OCI-LY3 (cell line): Measurements from ENCODE around the gene TRIM25.

Experiments
- H2AFZ ChIP-seq: fragments of 200-600, 300-600 bp; shearing (Covaris generic); 2 replicates; pipeline ENCODE4 v1.6.0; 2014; ENCODE audit warnings: antibody characterized with exemption, low read depth, low read length
- H3K27ac ChIP-seq: fragments of 200-600, 300-600 bp; sonication (generic); 2 replicates; pipeline ENCODE4 v1.5.1; 2014; ENCODE audit warnings: mild to moderate bottlenecking, low read length, moderate library complexity, mixed read lengths
- H3K27me3 ChIP-seq: fragments of 200-600, 300-600 bp; sonication (generic); 2 replicates; pipeline ENCODE4 v1.6.1; 2014; ENCODE audit warnings: low read depth, low read length, mixed read lengths
- H3K36me3 ChIP-seq: fragments of 200-600, 300-600 bp; sonication (generic); replicated peaks from 2 replicates; pipeline ENCODE3; 2014; ENCODE audit warnings: low read depth, low read length, mixed read lengths
- H3K4me1 ChIP-seq: fragments of 300-600, 200-600 bp; sonication (generic); 2 replicates; pipeline ENCODE4 v1.6.1; 2014; ENCODE audit warnings: low read length, mixed read lengths
- H3K4me2 ChIP-seq: fragments of 200-600, 300-600 bp; sonication (generic); 2 replicates; pipeline ENCODE4 v1.6.1; 2014; ENCODE audit warnings: low read length, mixed read lengths
- H3K4me3 ChIP-seq: fragments of 300-600, 200-600 bp; sonication (generic); 2 replicates; pipeline ENCODE4 v1.5.1; 2014; ENCODE audit warnings: antibody characterized with exemption, mild to moderate bottlenecking, low read length, moderate library complexity
- H3K79me2 ChIP-seq: fragments of 300-600, 200-600 bp; shearing (Covaris generic); 2 replicates; pipeline ENCODE4 v1.6.1; 2014; ENCODE audit warnings: mild to moderate bottlenecking, low read length, mixed read lengths
- H3K9ac ChIP-seq: fragments of 300-600, 200-600 bp; shearing (Covaris generic); 2 replicates; pipeline ENCODE4 v1.6.0; 2014; ENCODE audit warnings: mild to moderate bottlenecking, low read length, moderate library complexity
- H3K9me3 ChIP-seq: fragments of 200-600, 300-600 bp; shearing (Covaris generic); 2 replicates; pipeline ENCODE4 v1.6.1; 2014; ENCODE audit warnings: low read length, mixed read lengths; ENCODE audit not compliant: insufficient read depth
- H4K20me1 ChIP-seq: fragments of 200-600, 300-600 bp; sonication (generic); 2 replicates; pipeline ENCODE4 v1.6.1; 2016; ENCODE audit warnings: low read length, mixed read lengths; ENCODE audit not compliant: insufficient read depth
- CTCF ChIP-seq: fragments of 200-600, 300-600 bp; sonication (generic); IDR thresholded peaks from 2 replicates; pipeline ENCODE4 v1.5.1; 2014; ENCODE audit warnings: antibody characterized with exemption, low read length, low read depth
- EZH2phosphoT487 ChIP-seq: fragments of 200-600 bp; shearing (Covaris generic); IDR thresholded peaks from 2 replicates; pipeline ENCODE4 v1.6.1; 2018; ENCODE audit warnings: antibody characterized with exemption, mixed run types, low read depth

The TRIM25 gene

GRCh38 chr17:56930739-56931337 lies 17.0 kb upstream of the TRIM25 start:
- Histone ChIP-seq H3K27me3 (no peaks in the 10 kb centered on the region), H4K20me1 (no peaks in the 10 kb centered on the region), H3K9ac (no peak overlapping the region), H3K9me3 (peaks cover 21% of the 10 kb centered on the region), H3K4me2 (no peak overlapping the region), H3K79me2 (no peaks in the 10 kb centered on the region), H3K4me1 (no peaks in the 10 kb centered on the region), H3K4me3 (no peak overlapping the region), H3K36me3 (peaks cover 33% of the 10 kb centered on the region), H2AFZ (no peak overlapping the region), H3K27ac (no peak overlapping the region)
- TF ChIP-seq EZH2phosphoT487 (no peak), CTCF (no peak)

GRCh38 chr17:56929362-56929969 lies 15.6 kb upstream of the TRIM25 start:
- H3K36me3 ChIP-seq = peaks cover 21% of the 10 kb centered on the region
- no peak overlapping the region for H3K9ac ChIP-seq
- H3K4me3 ChIP-seq = no peak overlapping the region
- no peaks in the 10 kb centered on the region for H3K27me3 ChIP-seq
- no peaks in the 10 kb centered on the region for H3K4me1 ChIP-seq
- TF ChIP-seq EZH2phosphoT487 (no peak), CTCF (no peak)
- H3K79me2 ChIP-seq = no peaks in the 10 kb centered on the region
- H3K27ac ChIP-seq = no peak overlapping the region
- no peak overlapping the region for H2AFZ ChIP-seq
- H3K4me2 ChIP-seq = no peak overlapping the region
- no peaks in the 10 kb centered on the region for H4K20me1 ChIP-seq
- H3K9me3 ChIP-seq = peaks cover 21% of the 10 kb centered on the region

GRCh38 chr17:56928586-56928985 lies 14.7 kb upstream of the TRIM25 start:
- Histone ChIP-seq H3K36me3 (peaks cover 13% of the 10 kb centered on the region), H3K4me2 (no peak overlapping the region), H2AFZ (no peak overlapping the region), H3K9me3 (peaks cover 21% of the 10 kb centered on the region), H3K4me1 (no peaks in the 10 kb centered on the region), H4K20me1 (no peaks in the 10 kb centered on the region), H3K9ac (no peak overlapping the region), H3K4me3 (no peak overlapping the region), H3K79me2 (no peaks in the 10 kb centered on the region), H3K27me3 (no peaks in the 10 kb centered on the region), H3K27ac (no peak overlapping the region)
- TF ChIP-seq EZH2phosphoT487 (no peak), CTCF (no peak)

GRCh38 chr17:56926704-56927103 lies 12.9 kb upstream of the TRIM25 start:
- H3K36me3 ChIP-seq = no peaks in the 10 kb centered on the region
- no peak overlapping the region for H3K4me2 ChIP-seq
- no peaks in the 10 kb centered on the region for H3K79me2 ChIP-seq
- H2AFZ ChIP-seq = no peak overlapping the region
- no peaks in the 10 kb centered on the region for H3K4me1 ChIP-seq
- H3K27me3 ChIP-seq = no peaks in the 10 kb centered on the region
- H4K20me1 ChIP-seq = no peaks in the 10 kb centered on the region
- no peak overlapping the region for H3K9ac ChIP-seq
- H3K27ac ChIP-seq = no peak overlapping the region
- H3K4me3 ChIP-seq = no peak overlapping the region
- TF ChIP-seq EZH2phosphoT487 (no peak), CTCF (no peak)
- peaks cover 18% of the 10 kb centered on the region; the same call in 1 of the 2 replicates for H3K9me3 ChIP-seq
